ENCODE results near the gene NFKBIZ. TPM values are rescaled to one million over a fixed set of nuclear protein-coding genes. Genes with fewer than 3 reads are reported as not detected.

The NFKBIZ gene
- polyA plus RNA-seq, 1 of the 3 experiments (the other 2 are of a cell fraction), result 59.9 TPM

DNA sequence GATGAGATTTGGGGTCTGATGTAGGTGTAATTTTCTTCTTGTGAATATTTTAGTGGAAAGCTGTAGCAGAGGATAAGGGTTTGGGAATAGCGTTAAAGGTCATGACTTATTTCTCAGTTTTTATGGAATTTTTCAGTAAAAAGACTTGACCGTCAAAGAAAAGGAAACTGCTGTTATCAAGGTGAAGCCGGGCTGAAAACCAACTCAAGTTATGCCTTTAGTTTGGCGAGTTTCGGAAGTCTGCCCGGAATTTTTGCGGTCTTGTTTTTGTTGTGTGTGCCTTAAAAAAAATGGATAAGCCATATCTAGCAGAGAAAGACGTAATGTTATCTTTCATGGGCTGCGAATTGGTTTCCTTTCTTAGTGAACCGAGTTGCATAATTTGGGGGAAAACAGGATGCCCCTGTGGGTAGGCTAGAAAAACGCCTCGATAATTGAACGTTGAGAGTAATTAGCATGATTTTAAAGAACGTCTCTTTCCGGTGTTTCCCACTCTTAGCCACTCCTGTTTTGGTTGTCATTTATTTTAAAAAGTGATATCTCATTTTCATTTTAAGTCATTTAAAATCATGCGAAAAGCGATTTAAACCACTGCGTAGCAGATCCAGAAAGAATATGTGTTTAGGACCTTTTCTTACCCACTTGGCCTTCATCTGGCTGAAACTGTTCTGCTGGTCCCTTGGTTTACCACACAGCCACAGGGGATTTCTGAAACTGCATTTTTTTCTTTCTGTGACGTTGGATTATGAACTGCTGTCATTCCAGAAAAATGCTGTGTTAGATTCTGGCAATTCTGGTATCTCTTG, 1.1 kb downstream of the NFKBIZ start:
- Histone ChIP-seq H3K9me3 (no peaks in the 10 kb centered on the region), H3K79me2 (ENCODE audit: insufficient read depth) (peaks cover 58% of the 10 kb centered on the region), H2AFZ (ENCODE audit: low read depth) (no peak overlapping the region), H3K9me2 (no peaks in the 10 kb centered on the region), H3K27ac (ENCODE audit: low read depth in 2 of 2, low read length in 1 of 2) (peak overlapping the region; percentile 82), H3K27me3 (ENCODE audit: insufficient read depth) (no peaks in the 10 kb centered on the region), H3F3A (replicated peaks; ENCODE audit: insufficient read depth) (peaks cover 20% of the 10 kb centered on the region), H3K4me3 (ENCODE audit: low read depth in 2 of 2, low read length in 1 of 2) (peak overlapping the region; percentile 77 to 87), H3K4me2 (peak overlapping the region; percentile 89), H3K36me3 (replicated peaks in 1 of 2; ENCODE audit: control insufficient read depth in 1 of 2, insufficient read depth in 2 of 2, low read length in 1 of 2) (peaks cover 39 to 47% of the 10 kb centered on the region in 2 experiments), H4K20me1 (ENCODE audit: insufficient read depth) (peaks cover 42% of the 10 kb centered on the region), H3K4me1 (ENCODE audit: control insufficient read depth in 1 of 2, insufficient read depth in 2 of 2, low read depth in 1 of 2, low read length in 1 of 2) (peaks cover 0 to 5% of the 10 kb centered on the region in 2 experiments; a peak in 3 of 4 replicates), H3K9ac (peak overlapping the region; percentile 98)
- CTCF ChIA-PET, result interaction anchor here (0.9 to 2.3 kb wide), 5 partner anchors 14 to 375 kb away, joined by 3 to 18 read pairs (median 4); no protein-coding TSS in a partner anchor
- WGBS (ENCODE audit: low lambda C conversion rate), result 6% methylated on average over 19 of the region's 19 CpGs
- peak; percentile 23 for DNase-seq
- TF ChIP-seq FOSL2 (IDR thresholded peaks at IDR 0.05; ENCODE audit: borderline replicate concordance, low read depth), result no peak
- TF ChIP-seq, protein P1, sequence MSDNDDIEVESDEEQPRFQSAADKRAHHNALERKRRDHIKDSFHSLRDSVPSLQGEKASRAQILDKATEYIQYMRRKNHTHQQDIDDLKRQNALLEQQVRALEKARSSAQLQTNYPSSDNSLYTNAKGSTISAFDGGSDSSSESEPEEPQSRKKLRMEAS (IDR thresholded peaks at IDR 0.05; ENCODE audit: low read depth), result 0 out of 2 replicates have a peak, but pooled peaks have one; percentile 11
- TF ChIP-seq FOXJ3 (CRISPR knock-in tag; IDR thresholded peaks at IDR 0.05), result no peak
- TF ChIP-seq, protein P2, sequence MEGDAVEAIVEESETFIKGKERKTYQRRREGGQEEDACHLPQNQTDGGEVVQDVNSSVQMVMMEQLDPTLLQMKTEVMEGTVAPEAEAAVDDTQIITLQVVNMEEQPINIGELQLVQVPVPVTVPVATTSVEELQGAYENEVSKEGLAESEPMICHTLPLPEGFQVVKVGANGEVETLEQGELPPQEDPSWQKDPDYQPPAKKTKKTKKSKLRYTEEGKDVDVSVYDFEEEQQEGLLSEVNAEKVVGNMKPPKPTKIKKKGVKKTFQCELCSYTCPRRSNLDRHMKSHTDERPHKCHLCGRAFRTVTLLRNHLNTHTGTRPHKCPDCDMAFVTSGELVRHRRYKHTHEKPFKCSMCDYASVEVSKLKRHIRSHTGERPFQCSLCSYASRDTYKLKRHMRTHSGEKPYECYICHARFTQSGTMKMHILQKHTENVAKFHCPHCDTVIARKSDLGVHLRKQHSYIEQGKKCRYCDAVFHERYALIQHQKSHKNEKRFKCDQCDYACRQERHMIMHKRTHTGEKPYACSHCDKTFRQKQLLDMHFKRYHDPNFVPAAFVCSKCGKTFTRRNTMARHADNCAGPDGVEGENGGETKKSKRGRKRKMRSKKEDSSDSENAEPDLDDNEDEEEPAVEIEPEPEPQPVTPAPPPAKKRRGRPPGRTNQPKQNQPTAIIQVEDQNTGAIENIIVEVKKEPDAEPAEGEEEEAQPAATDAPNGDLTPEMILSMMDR (IDR thresholded peaks at IDR 0.05), result no peak
- TF ChIP-seq, protein P3, sequence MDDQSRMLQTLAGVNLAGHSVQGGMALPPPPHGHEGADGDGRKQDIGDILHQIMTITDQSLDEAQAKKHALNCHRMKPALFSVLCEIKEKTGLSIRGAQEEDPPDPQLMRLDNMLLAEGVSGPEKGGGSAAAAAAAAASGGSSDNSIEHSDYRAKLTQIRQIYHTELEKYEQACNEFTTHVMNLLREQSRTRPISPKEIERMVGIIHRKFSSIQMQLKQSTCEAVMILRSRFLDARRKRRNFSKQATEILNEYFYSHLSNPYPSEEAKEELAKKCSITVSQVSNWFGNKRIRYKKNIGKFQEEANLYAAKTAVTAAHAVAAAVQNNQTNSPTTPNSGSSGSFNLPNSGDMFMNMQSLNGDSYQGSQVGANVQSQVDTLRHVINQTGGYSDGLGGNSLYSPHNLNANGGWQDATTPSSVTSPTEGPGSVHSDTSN (IDR thresholded peaks at IDR 0.05), result no peak
- TF ChIP-seq EP300 (IDR thresholded peaks at IDR 0.05; ENCODE audit: borderline replicate concordance in 1 of 2, low read depth in 1 of 2, low read length in 1 of 2), result no peak; a peak in 1 of 4 replicates
- TF ChIP-seq TCF12 (IDR thresholded peaks at IDR 0.05), result no peak
- TF ChIP-seq CHD2 (IDR thresholded peaks at IDR 0.05; ENCODE audit: low read length, partially characterized antibody), result no peak
- peak; percentile 31; the same call in 1 of the 2 replicates for TF ChIP-seq POLR2AphosphoS5 (IDR thresholded peaks at IDR 0.05; ENCODE audit: low read depth, low read length)
- TF ChIP-seq FOXM1 (IDR thresholded peaks at IDR 0.05; ENCODE audit: low read depth), result no peak
- no peak for TF ChIP-seq RAD21 (IDR thresholded peaks at IDR 0.05; ENCODE audit: low read length)
- TF ChIP-seq, protein P4, sequence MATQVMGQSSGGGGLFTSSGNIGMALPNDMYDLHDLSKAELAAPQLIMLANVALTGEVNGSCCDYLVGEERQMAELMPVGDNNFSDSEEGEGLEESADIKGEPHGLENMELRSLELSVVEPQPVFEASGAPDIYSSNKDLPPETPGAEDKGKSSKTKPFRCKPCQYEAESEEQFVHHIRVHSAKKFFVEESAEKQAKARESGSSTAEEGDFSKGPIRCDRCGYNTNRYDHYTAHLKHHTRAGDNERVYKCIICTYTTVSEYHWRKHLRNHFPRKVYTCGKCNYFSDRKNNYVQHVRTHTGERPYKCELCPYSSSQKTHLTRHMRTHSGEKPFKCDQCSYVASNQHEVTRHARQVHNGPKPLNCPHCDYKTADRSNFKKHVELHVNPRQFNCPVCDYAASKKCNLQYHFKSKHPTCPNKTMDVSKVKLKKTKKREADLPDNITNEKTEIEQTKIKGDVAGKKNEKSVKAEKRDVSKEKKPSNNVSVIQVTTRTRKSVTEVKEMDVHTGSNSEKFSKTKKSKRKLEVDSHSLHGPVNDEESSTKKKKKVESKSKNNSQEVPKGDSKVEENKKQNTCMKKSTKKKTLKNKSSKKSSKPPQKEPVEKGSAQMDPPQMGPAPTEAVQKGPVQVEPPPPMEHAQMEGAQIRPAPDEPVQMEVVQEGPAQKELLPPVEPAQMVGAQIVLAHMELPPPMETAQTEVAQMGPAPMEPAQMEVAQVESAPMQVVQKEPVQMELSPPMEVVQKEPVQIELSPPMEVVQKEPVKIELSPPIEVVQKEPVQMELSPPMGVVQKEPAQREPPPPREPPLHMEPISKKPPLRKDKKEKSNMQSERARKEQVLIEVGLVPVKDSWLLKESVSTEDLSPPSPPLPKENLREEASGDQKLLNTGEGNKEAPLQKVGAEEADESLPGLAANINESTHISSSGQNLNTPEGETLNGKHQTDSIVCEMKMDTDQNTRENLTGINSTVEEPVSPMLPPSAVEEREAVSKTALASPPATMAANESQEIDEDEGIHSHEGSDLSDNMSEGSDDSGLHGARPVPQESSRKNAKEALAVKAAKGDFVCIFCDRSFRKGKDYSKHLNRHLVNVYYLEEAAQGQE (IDR thresholded peaks at IDR 0.05; ENCODE audit: low read depth, low read length), result no peak
- TF ChIP-seq GATA2 (CRISPR knock-in tag; IDR thresholded peaks at IDR 0.05), result no peak
- TF ChIP-seq SIN3A (IDR thresholded peaks at IDR 0.05; ENCODE audit: borderline replicate concordance, low read depth, low read length), result peak; percentile 79; the same call in 1 of the 2 replicates
- 0 out of 2 replicates have a peak, but pooled peaks have one; percentile 4 for TF ChIP-seq TEAD4 (IDR thresholded peaks at IDR 0.05; ENCODE audit: borderline replicate concordance, insufficient read depth)
- no peak for TF ChIP-seq RXRA (IDR thresholded peaks at IDR 0.05; ENCODE audit: borderline replicate concordance, low read depth)
- no peak for TF ChIP-seq ELF1 (IDR thresholded peaks at IDR 0.05)
- 0 out of 2 replicates have a peak, but pooled peaks have one; percentile 4 for TF ChIP-seq JUND (IDR thresholded peaks at IDR 0.05)
- TF ChIP-seq, protein P5, sequence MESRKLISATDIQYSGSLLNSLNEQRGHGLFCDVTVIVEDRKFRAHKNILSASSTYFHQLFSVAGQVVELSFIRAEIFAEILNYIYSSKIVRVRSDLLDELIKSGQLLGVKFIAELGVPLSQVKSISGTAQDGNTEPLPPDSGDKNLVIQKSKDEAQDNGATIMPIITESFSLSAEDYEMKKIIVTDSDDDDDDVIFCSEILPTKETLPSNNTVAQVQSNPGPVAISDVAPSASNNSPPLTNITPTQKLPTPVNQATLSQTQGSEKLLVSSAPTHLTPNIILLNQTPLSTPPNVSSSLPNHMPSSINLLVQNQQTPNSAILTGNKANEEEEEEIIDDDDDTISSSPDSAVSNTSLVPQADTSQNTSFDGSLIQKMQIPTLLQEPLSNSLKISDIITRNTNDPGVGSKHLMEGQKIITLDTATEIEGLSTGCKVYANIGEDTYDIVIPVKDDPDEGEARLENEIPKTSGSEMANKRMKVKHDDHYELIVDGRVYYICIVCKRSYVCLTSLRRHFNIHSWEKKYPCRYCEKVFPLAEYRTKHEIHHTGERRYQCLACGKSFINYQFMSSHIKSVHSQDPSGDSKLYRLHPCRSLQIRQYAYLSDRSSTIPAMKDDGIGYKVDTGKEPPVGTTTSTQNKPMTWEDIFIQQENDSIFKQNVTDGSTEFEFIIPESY (IDR thresholded peaks at IDR 0.05; ENCODE audit: borderline replicate concordance, low read depth), result no peak
- no peak for TF ChIP-seq NRF1 (IDR thresholded peaks at IDR 0.05; ENCODE audit: low read depth, low read length)
- TF ChIP-seq, protein P6, sequence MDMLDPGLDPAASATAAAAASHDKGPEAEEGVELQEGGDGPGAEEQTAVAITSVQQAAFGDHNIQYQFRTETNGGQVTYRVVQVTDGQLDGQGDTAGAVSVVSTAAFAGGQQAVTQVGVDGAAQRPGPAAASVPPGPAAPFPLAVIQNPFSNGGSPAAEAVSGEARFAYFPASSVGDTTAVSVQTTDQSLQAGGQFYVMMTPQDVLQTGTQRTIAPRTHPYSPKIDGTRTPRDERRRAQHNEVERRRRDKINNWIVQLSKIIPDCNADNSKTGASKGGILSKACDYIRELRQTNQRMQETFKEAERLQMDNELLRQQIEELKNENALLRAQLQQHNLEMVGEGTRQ (IDR thresholded peaks at IDR 0.05; ENCODE audit: borderline replicate concordance, low read depth, low read length), result no peak
- POLR2A ChIA-PET, result interaction anchor here (1.1 to 1.6 kb wide), 3 partner anchors 8 to 16 kb away, joined by 4 to 7 read pairs (median 5); no protein-coding TSS in a partner anchor

Data from SK-N-SH (cell line).